Measurements from ENCODE around the gene GCG. TPM values are rescaled to one million over a fixed set of nuclear protein-coding genes. Genes with fewer than 3 reads are reported as not detected.

The GCG gene
- total and polyA plus RNA-seq, 2 donors (not counting 1 experiment from before 2014, with no cell fraction given), result not detected

- H3K4me3 Mint-ChIP-seq, result no peak overlapping the region
- Histone ChIP-seq H3K27me3 (replicated peaks in 1 of 4; ENCODE audit: control extremely low read depth in 1 of 4, control insufficient read depth in 3 of 4, insufficient read depth in 4 of 4, low read length in 3 of 4) (no peaks in the 10 kb centered on the region), H4K20me1 (ENCODE audit: control insufficient read depth, insufficient read depth, low read length, poor library complexity, severe bottlenecking) (no peaks in the 10 kb centered on the region), H3K79me2 (ENCODE audit: control insufficient read depth, insufficient read depth, low read length) (no peaks in the 10 kb centered on the region), H3K36me3 (replicated peaks in 1 of 2; ENCODE audit: control extremely low read depth in 1 of 2, control insufficient read depth in 1 of 2, extremely low read depth in 1 of 2, insufficient read depth in 2 of 2, low read length in 1 of 2) (no peaks in the 10 kb centered on the region), H3K4me3 (ENCODE audit: control extremely low read depth in 1 of 5, extremely low read depth in 1 of 5, insufficient read depth in 1 of 5, low read depth in 2 of 5, low read length in 4 of 5) (no peak overlapping the region), H3K27ac (ENCODE audit: low read length in 2 of 2) (no peak overlapping the region), H3K9me3 (ENCODE audit: control extremely low read depth in 1 of 3, control insufficient read depth in 2 of 3, insufficient read depth in 1 of 3, low read length in 2 of 3) (no peaks in the 10 kb centered on the region), H2AFZ (ENCODE audit: insufficient read depth, low read depth, low read length, poor library complexity, severe bottlenecking) (no peak overlapping the region), H3K4me2 (replicated peaks; ENCODE audit: low read depth, low read length, poor library complexity, severe bottlenecking) (no peak overlapping the region), H3K4me1 (ENCODE audit: control insufficient read depth in 2 of 2, insufficient read depth in 2 of 2, low read length in 2 of 2) (no peaks in the 10 kb centered on the region), H3K9ac (ENCODE audit: low read length) (no peak overlapping the region)
- ChIA-PET CTCF (no interaction called here), POLR2A (no interaction called here)
- DNase-seq, result no peak
- H3K4me1 Mint-ChIP-seq, result no peaks in the 10 kb centered on the region
- H3K27me3 Mint-ChIP-seq, result peaks cover 26% of the 10 kb centered on the region
- no peak for TF ChIP-seq CTCF (IDR thresholded peaks at IDR 0.05)
- no peak for TF ChIP-seq EZH2 (IDR thresholded peaks at IDR 0.05; ENCODE audit: borderline replicate concordance, insufficient read depth, low read depth, low read length, poor library complexity, severe bottlenecking)
- intact Hi-C loops (cut with micrococcal nuclease), result no loop called here
- no peak overlapping the region for H3K27ac Mint-ChIP-seq
- ATAC-seq (ENCODE audit: low read depth), result no peak
- no peaks in the 10 kb centered on the region for H3K9me3 Mint-ChIP-seq (ENCODE audit: insufficient read depth)
- WGBS (ENCODE audit: insufficient coverage), result 50% methylated on average over 2 of the region's 3 CpGs
These were observed 23.7 kb upstream of the GCG start for GRCh38 chr2:162175714-162176113.

GRCh38 chr2:162174746-162175145 lies 22.7 kb upstream of the GCG start:
- no peak overlapping the region for H3K9ac ChIP-seq (ENCODE audit: low read length)
- Mint-ChIP-seq H3K27ac (no peak overlapping the region), H3K4me3 (no peak overlapping the region), H3K4me1 (no peaks in the 10 kb centered on the region), H3K9me3 (ENCODE audit: insufficient read depth) (no peaks in the 10 kb centered on the region), H3K27me3 (peaks cover 18% of the 10 kb centered on the region)
- H4K20me1 ChIP-seq (ENCODE audit: control insufficient read depth, insufficient read depth, low read length, poor library complexity, severe bottlenecking), result no peaks in the 10 kb centered on the region
- no peaks in the 10 kb centered on the region for H3K36me3 ChIP-seq (replicated peaks in 1 of 2; ENCODE audit: control extremely low read depth in 1 of 2, control insufficient read depth in 1 of 2, extremely low read depth in 1 of 2, insufficient read depth in 2 of 2, low read length in 1 of 2)
- WGBS (ENCODE audit: insufficient coverage), result no CpG with 5 or more reads among the region's 5 CpGs
- ChIA-PET CTCF (no interaction called here), POLR2A (no interaction called here)
- H3K27me3 ChIP-seq (replicated peaks in 1 of 4; ENCODE audit: control extremely low read depth in 1 of 4, control insufficient read depth in 3 of 4, insufficient read depth in 4 of 4, low read length in 3 of 4), result no peaks in the 10 kb centered on the region
- H2AFZ ChIP-seq (ENCODE audit: insufficient read depth, low read depth, low read length, poor library complexity, severe bottlenecking), result no peak overlapping the region
- TF ChIP-seq EZH2 (IDR thresholded peaks at IDR 0.05; ENCODE audit: borderline replicate concordance, insufficient read depth, low read depth, low read length, poor library complexity, severe bottlenecking) (no peak), CTCF (IDR thresholded peaks at IDR 0.05) (no peak)
- ATAC-seq (ENCODE audit: low read depth) (no peak), DNase-seq (no peak)
- no peaks in the 10 kb centered on the region for H3K9me3 ChIP-seq (ENCODE audit: control extremely low read depth in 1 of 3, control insufficient read depth in 2 of 3, insufficient read depth in 1 of 3, low read length in 2 of 3)
- intact Hi-C loops (cut with micrococcal nuclease), result no loop called here
- no peaks in the 10 kb centered on the region for H3K79me2 ChIP-seq (ENCODE audit: control insufficient read depth, insufficient read depth, low read length)
- H3K4me3 ChIP-seq (ENCODE audit: control extremely low read depth in 1 of 5, extremely low read depth in 1 of 5, insufficient read depth in 1 of 5, low read depth in 2 of 5, low read length in 4 of 5), result no peak overlapping the region
- no peak overlapping the region for H3K4me2 ChIP-seq (replicated peaks; ENCODE audit: low read depth, low read length, poor library complexity, severe bottlenecking)
- no peaks in the 10 kb centered on the region for H3K4me1 ChIP-seq (ENCODE audit: control insufficient read depth in 2 of 2, insufficient read depth in 2 of 2, low read length in 2 of 2)
- no peak overlapping the region for H3K27ac ChIP-seq (ENCODE audit: low read length in 2 of 2)

All from B cell (primary cell).